RPMI7951 (cell line): Measurements from ENCODE around the gene FLOT2. TPM values are rescaled to one million over a fixed set of nuclear protein-coding genes. Genes with fewer than 3 reads are reported as not detected.
"Not testable (repeated sequence)": the region's sequence is repeated elsewhere in the genome, so short reads cannot be mapped to it uniquely, and the experiment has no call there.

Experiments
- DNase-seq: peaks from one replicate; pipeline ENCODE4 v3.0.0-alpha.2; 2012; ENCODE audit warnings: low read depth
- total RNA-seq: library from RNA; depleted of rRNA; stranded (reverse); fragments of >200 nt; shearing (Covaris generic); gene quantifications from 2 replicates; pipeline ENCODE4 v1.2.3, GENCODE V29; 2014; rRNA removed

FLOT2 gene
- 28.7 and 30.6 TPM in 2 replicates for total RNA-seq

- DNase-seq: peak; percentile 33
Measured at GRCh38 chr17:28896884-28897768, at the start of gene FLOT2. Gene FLOT2 (minus strand): TSS chr17:28897733. CDS start chr17:28897574, 159 bp downstream.

GRCh38 chr17:28946239-28946638, 48.7 kb upstream of the FLOT2 start:
- peak; percentile 64 for DNase-seq

- no peak for DNase-seq
Measured at GRCh38 chr17:28944862-28945741, 47.6 kb upstream of the FLOT2 start.

- no peak for DNase-seq
Measured at GRCh38 chr17:28944343-28944742, 46.8 kb upstream of the FLOT2 start.

DNA sequence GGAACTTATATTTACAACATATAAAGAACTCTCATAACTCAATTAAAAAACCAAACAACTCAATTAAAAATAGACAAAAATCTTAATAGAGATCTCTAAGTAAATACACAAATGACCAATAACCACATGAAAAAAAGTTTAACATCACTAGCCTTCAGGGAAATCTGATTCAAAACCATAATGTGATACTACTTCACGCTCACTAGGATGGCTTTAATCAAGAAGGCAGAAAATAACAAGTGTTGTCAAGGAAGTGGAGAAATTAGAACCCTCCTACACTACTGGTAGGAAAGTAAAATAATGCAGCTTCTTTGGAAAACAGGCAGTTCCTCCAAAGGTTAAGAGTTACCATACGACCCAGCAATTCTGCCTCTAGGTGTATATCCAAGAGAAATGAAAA, 45.4 kb upstream of the FLOT2 start:
- no peak for DNase-seq

- DNase-seq: no peak
Measured at GRCh38 chr17:28941251-28941650, 43.7 kb upstream of the FLOT2 start.

GRCh38 chr17:28940675-28941074, 43.1 kb upstream of the FLOT2 start:
- DNase-seq: no peak

DNA sequence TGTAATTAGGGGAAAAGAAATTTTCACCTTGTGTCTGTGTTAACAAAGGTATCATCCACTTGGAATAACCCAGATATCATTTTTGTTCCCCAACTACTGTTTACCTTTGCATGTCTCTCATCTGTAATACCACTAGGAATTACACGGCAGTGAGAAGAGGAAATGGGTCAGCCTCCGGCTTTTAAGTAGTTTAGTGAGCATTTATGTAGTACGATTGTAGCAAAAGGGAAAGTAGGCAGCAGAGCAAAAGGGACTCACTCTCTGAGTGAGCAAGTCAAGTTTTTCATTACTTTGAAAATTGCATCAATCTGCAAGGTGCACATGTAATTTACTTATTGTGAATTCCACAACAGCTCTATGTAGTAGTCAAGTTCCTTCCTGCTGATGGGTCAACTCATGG, 42.6 kb upstream of the FLOT2 start:
- DNase-seq: no peak

GRCh38 chr17:28938552-28938951, 41.0 kb upstream of the FLOT2 start:
- DNase-seq: no peak

DNA sequence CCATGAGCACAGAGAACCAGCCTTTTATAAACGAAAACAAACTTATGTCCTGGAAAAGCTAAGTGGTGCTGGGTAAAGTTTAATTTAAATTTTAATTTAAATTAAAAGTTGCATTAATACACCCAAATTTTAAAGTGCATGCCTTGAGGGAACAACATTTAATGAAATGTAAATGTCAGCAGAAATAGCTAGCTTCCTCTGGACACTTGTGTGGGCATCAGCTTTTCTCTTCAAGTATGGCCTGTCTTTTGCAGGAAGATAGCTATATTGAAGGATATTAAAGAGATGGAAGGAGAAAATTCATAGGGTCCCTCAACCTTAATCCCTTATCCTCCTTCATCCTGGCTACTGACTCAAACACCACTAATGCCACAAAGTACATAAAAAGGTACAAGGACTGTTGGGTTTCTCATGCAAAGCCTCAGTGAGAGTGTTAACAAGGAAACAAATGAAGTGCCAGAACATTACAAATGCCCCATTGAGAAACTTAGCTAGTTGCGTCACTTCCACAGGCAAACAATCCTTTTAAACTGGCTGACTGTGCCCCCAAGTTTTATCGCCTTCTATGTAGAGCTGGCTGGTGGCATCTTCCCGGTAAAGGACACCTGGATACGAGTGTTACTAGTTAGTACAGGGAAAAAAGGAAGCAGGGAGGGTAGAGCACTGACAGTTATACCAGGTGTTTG, 39.7 kb upstream of the FLOT2 start:
- DNase-seq: no peak

- no peak for DNase-seq
Measured at GRCh38 chr17:28935744-28936460, 38.4 kb upstream of the FLOT2 start.

DNA sequence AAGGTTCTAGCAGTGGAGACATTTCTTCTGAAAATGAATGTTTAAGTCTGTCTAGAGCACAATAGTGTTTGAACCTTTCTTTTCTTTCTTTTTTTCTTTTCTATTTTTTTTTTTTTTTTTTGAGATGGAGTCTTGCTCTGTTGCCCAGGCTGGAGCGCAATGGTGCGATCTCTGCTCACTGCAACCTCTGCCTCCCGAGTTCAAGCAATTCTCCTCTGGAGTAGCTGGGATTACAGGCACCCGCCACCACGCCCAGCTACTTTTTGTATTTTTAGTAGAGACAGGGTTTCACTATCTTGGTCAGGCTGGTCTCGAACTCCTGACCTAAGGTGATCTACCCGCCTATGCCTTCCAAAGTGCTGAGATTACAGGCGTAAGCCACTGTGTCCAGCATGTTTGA, 37.0 kb upstream of the FLOT2 start:
- not testable (repeated sequence) for DNase-seq

GRCh38 chr17:28929787-28930186, 32.3 kb upstream of the FLOT2 start:
- DNase-seq: no peak

GRCh38 chr17:28928061-28928460, 30.5 kb upstream of the FLOT2 start:
- peak; percentile 45 for DNase-seq

DNA sequence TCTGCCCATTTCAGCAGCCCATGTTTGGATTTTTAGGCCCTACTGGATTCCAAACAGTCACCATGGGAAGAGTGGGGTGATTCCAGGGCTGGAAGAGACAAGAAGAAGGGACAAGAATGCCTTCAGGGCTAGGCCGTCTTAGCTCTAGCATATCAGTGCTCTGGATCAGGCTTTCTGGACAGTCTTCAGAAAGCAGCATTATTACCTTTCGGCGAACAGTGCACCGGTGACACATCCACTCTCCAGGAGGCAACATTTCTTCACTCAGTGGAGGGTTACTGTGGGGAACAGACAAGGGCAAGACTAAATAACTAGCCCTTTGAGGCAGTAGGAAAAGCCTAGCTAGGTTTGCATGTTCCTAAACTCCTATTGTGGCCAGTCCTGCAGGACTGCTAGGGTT, 29.3 kb upstream of the FLOT2 start:
- DNase-seq: peak; percentile 5

DNA sequence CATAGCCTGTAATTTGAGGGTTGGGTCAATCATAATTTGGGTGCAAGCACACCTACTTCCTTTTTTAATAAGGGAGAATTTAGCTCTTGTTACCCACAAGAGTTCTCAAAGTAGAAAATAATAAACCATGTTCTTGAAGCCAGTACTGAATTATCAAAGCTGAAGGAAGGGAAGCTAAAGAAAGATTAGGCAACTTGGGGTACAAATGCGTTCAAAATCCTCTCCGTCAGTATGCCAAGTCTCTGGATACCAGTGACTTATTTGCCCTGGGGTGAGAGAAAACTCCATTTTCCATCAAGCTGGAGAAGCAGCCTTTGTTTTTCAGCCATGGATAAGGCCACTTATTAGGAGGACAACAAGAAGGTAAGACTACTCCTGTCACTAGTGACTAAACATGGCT, 28.8 kb upstream of the FLOT2 start:
- DNase-seq: peak; percentile 17

- peak; percentile 78 for DNase-seq
Measured at GRCh38 chr17:28925912-28926365, 28.4 kb upstream of the FLOT2 start.

GRCh38 chr17:28920201-28920600, 22.7 kb upstream of the FLOT2 start:
- DNase-seq: no peak

DNA sequence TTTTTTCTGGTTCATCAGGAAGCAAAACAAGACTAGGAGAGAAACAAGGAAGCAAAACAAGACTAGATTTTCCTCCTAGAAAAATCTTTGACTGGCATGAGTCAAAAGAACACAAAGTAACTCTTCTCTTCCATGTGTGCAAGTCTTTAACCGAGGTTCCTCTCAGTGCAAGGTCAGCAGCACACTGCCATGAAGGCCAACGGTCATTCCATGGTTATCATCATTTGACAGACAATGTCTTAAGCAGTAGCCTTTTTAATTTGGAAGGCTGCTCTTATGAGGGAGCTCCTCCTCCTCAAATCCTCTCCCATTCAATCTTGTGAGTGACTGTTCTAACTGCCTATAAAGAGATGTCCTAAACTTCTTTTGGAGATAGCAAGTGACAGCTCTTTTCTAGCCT, 20.8 kb upstream of the FLOT2 start:
- no peak for DNase-seq

GRCh38 chr17:28917465-28917864, 19.9 kb upstream of the FLOT2 start:
- no peak for DNase-seq

GRCh38 chr17:28917029-28917428, 19.5 kb upstream of the FLOT2 start:
- no peak for DNase-seq
